Limb (tissue), 2 donors: ENCODE data around the gene ABCG8.
"Not testable (repeated sequence)": the region's sequence is repeated elsewhere in the genome, so short reads cannot be mapped to it uniquely, and the experiment has no call there.

Experiments
- DNase-seq, 2 donors: peaks; one replicate each; pipeline ENCODE4 v3.0.0-alpha.2; 2016; ENCODE audit errors: extremely low spot score in 2 of 2

Gene ABCG8

GRCh38 chr2:43911136-43911790 is 72.5 kb downstream of the ABCG8 start:
- DNase-seq = not testable (repeated sequence)

GRCh38 chr2:43924463-43924862 is 85.7 kb downstream of the ABCG8 start:
- DNase-seq = no peak

- DNase-seq = no peak
Observed at GRCh38 chr2:43925431-43925830, 86.7 kb downstream of the ABCG8 start.

GRCh38 chr2:43927442-43927841 is 88.7 kb downstream of the ABCG8 start:
- DNase-seq = no peak

GRCh38 chr2:43931293-43931692 is 92.5 kb downstream of the ABCG8 start:
- DNase-seq = no peak
